H1 (cell line): ENCODE results near the gene ATAD3B. TPM values are rescaled to one million over a fixed set of nuclear protein-coding genes. Genes with fewer than 3 reads are reported as not detected.

ENCODE experiments used
- CTCF ChIA-PET: fragments of 300-600 bp; sonication (Branson Sonifier 250); formaldehyde crosslinking; loops from one replicate; lab custom pipeline; 2021; ENCODE audit not compliant: partially characterized antibody; lab: Charles Lee
- POLR2A ChIA-PET: fragments of 300-600 bp; sonication (Branson Sonifier 250); formaldehyde crosslinking; loops from one replicate; lab custom pipeline; 2021; ENCODE audit warnings: inconsistent platforms; ENCODE audit not compliant: partially characterized antibody; lab: Charles Lee
- DNase-seq, 2 experiments: peaks; one replicate each; pipeline versions ENCODE4 v3.0.0 to v3.0.0-alpha.2; 2010 to 2022; ENCODE audit warnings: low spot score in 2 of 2, low read depth in 1 of 2, mixed read lengths in 1 of 2
- FAIRE-seq: peaks from 2 replicates; lab custom pipeline; 2011; peaks lifted over from hg19 to GRCh38; lab: Jason Lieb, UNC
- H2AFZ ChIP-seq: 2 replicates; pipeline ENCODE4 v1.8.1; 2012; ENCODE audit warnings: low read length, inconsistent platforms
- H2AK5ac ChIP-seq: 2 replicates; pipeline ENCODE4 v1.6.1; 2013; ENCODE audit warnings: low read depth, low read length
- H2BK120ac ChIP-seq: replicated peaks from 2 replicates; pipeline ENCODE3; 2013; ENCODE audit warnings: low read depth, low read length, inconsistent platforms
- H2BK12ac ChIP-seq: 2 replicates; pipeline ENCODE4 v1.6.1; 2013; ENCODE audit warnings: low read depth, low read length
- H2BK15ac ChIP-seq: 2 replicates; pipeline ENCODE4 v1.6.1; 2013; ENCODE audit warnings: low read length
- H2BK20ac ChIP-seq: 2 replicates; pipeline ENCODE4 v1.6.1; 2013; ENCODE audit warnings: low read length
- H2BK5ac ChIP-seq: 2 replicates; pipeline ENCODE4 v1.6.1; 2013; ENCODE audit warnings: low read depth, low read length
- H3K14ac ChIP-seq: 2 replicates; pipeline ENCODE4 v1.6.1; 2013; ENCODE audit warnings: inconsistent platforms; ENCODE audit not compliant: insufficient read length
- H3K18ac ChIP-seq: 2 replicates; pipeline ENCODE4 v1.6.1; 2013; ENCODE audit warnings: low read length; ENCODE audit errors: extremely low read depth
- H3K23ac ChIP-seq: 2 replicates; pipeline ENCODE4 v1.6.1; 2013; ENCODE audit warnings: inconsistent platforms; ENCODE audit not compliant: insufficient read length
- H3K23me2 ChIP-seq: 2 replicates; pipeline ENCODE4 v1.6.1; 2013; ENCODE audit warnings: low read depth, low read length
- H3K27ac ChIP-seq: 2 replicates; pipeline ENCODE4 v1.6.1; 2011; ENCODE audit warnings: low read depth, low read length, inconsistent platforms
- H3K27me3 ChIP-seq, 4 experiments: replicated peaks in 1 of 4; 1 replicate in 1 of 4; 2 replicates in 3 of 4; pipeline versions ENCODE4 v1.6.1 to v1.8.1; 2011 to 2013; ENCODE audit warnings: low read length in 3 of 4, mild to moderate bottlenecking in 3 of 4, inconsistent platforms in 2 of 4, mixed read lengths in 2 of 4, moderate library complexity in 1 of 4; ENCODE audit not compliant: control insufficient read depth in 3 of 4, insufficient read depth in 3 of 4; ENCODE audit errors: extremely low read depth in 1 of 4
- H3K36me3 ChIP-seq, 4 experiments: 2 replicates each; pipeline versions ENCODE4 v1.6.1 to v1.8.1; 2011 to 2013; ENCODE audit warnings: mild to moderate bottlenecking in 4 of 4, low read length in 3 of 4, moderate library complexity in 2 of 4, control low read depth in 1 of 4, inconsistent platforms in 1 of 4; ENCODE audit not compliant: insufficient read depth in 4 of 4, control insufficient read depth in 2 of 4
- H3K4ac ChIP-seq: replicated peaks from 2 replicates; pipeline ENCODE3; 2013; ENCODE audit warnings: low read length, low read depth, mixed read lengths, inconsistent platforms; ENCODE audit not compliant: insufficient read length
- H3K4me1 ChIP-seq, 4 experiments: replicated peaks in 1 of 4; 1 replicate in 1 of 4; 2 replicates in 3 of 4; pipeline versions ENCODE4 v1.6.1 to v1.8.1; 2011 to 2013; ENCODE audit warnings: low read length in 3 of 4, inconsistent platforms in 2 of 4, mixed read lengths in 1 of 4; ENCODE audit not compliant: insufficient read depth in 4 of 4, control insufficient read depth in 3 of 4
- H3K4me2 ChIP-seq, 2 experiments: 2 replicates each; pipeline versions ENCODE4 v1.6.1 to v1.8.1; 2011 to 2013; ENCODE audit warnings: low read depth in 2 of 2, low read length in 2 of 2, control low read depth in 1 of 2, inconsistent platforms in 1 of 2, mild to moderate bottlenecking in 1 of 2; ENCODE audit not compliant: insufficient read depth in 1 of 2
- H3K4me3 ChIP-seq, 4 experiments: fragments of 200-600, 300-600 bp in 1 of 4; sonication (generic), shearing (Covaris generic), sonication (Bioruptor Twin) in 1 of 4; 2 replicates each; pipeline versions ENCODE4 v1.5.1 to v1.8.1; 2011 to 2016; ENCODE audit warnings: low read length in 4 of 4, low read depth in 3 of 4, control low read depth in 2 of 4, inconsistent platforms in 2 of 4, mild to moderate bottlenecking in 2 of 4, mixed read lengths in 1 of 4, moderate library complexity in 1 of 4; ENCODE audit not compliant: insufficient read depth in 2 of 4; ENCODE audit errors: extremely low read depth in 1 of 4
- H3K56ac ChIP-seq: replicated peaks from 2 replicates; pipeline ENCODE3; 2013; ENCODE audit warnings: low read depth, mild to moderate bottlenecking, mixed read lengths, low read length, inconsistent platforms; ENCODE audit not compliant: insufficient read length
- H3K79me1 ChIP-seq: 2 replicates; pipeline ENCODE4 v1.6.1; 2013; ENCODE audit warnings: low read depth, low read length, control low read depth
- H3K79me2 ChIP-seq, 2 experiments: 2 replicates each; pipeline versions ENCODE4 v1.6.1 to v1.8.1; 2012 to 2013; ENCODE audit warnings: low read length in 2 of 2, mild to moderate bottlenecking in 2 of 2, inconsistent platforms in 1 of 2; ENCODE audit not compliant: insufficient read depth in 2 of 2, control insufficient read depth in 1 of 2
- H3K9ac ChIP-seq, 4 experiments: replicated peaks in 1 of 4; 1 replicate in 1 of 4; 2 replicates in 3 of 4; pipeline versions ENCODE4 v1.6.1 to v1.8.1; 2011 to 2013; ENCODE audit warnings: low read depth in 3 of 4, low read length in 3 of 4, control low read depth in 2 of 4, mild to moderate bottlenecking in 2 of 4, moderate library complexity in 2 of 4, inconsistent platforms in 1 of 4; ENCODE audit errors: extremely low read depth in 1 of 4
- H3K9me3 ChIP-seq, 2 experiments: 2 replicates each; pipeline versions ENCODE4 v1.6.1 to v1.8.1; 2012 to 2013; ENCODE audit warnings: mild to moderate bottlenecking in 2 of 2, moderate library complexity in 2 of 2, control low read depth in 1 of 2, inconsistent platforms in 1 of 2, low read depth in 1 of 2, low read length in 1 of 2, mixed read lengths in 1 of 2; ENCODE audit not compliant: insufficient read depth in 2 of 2
- H4K20me1 ChIP-seq, 2 experiments: replicated peaks in 1 of 2; 2 replicates each; pipeline versions ENCODE3 to v1.8.1; 2011 to 2013; ENCODE audit warnings: inconsistent platforms in 2 of 2, low read length in 2 of 2, mild to moderate bottlenecking in 1 of 2; ENCODE audit not compliant: insufficient read depth in 2 of 2, control insufficient read depth in 1 of 2
- H4K5ac ChIP-seq: 2 replicates; pipeline ENCODE4 v1.6.1; 2013; ENCODE audit warnings: low read length, low read depth, mixed read lengths, inconsistent platforms; ENCODE audit not compliant: insufficient read length
- H4K8ac ChIP-seq: 2 replicates; pipeline ENCODE4 v1.8.0; 2013; ENCODE audit warnings: mild to moderate bottlenecking, moderate library complexity, low read length, inconsistent platforms; ENCODE audit not compliant: insufficient read depth; ENCODE audit errors: extremely low read depth
- H4K91ac ChIP-seq: replicated peaks from 2 replicates; pipeline ENCODE3; 2013; ENCODE audit warnings: low read length, mixed read lengths, inconsistent platforms; ENCODE audit not compliant: insufficient read length
- CHD1 ChIP-seq: IDR thresholded peaks from 2 replicates; pipeline ENCODE4 v1.6.1; 2012; ENCODE audit warnings: low read depth, low read length, improper control_type of control experiment
- CREB1 ChIP-seq: IDR thresholded peaks from 2 replicates; pipeline ENCODE4 v1.6.1; 2012; ENCODE audit warnings: inconsistent platforms
- CTBP2 ChIP-seq: IDR thresholded peaks from 2 replicates; pipeline ENCODE4 v1.7.0; 2011; ENCODE audit warnings: borderline replicate concordance, mild to moderate bottlenecking, moderate library complexity, mixed read lengths, low read length; ENCODE audit not compliant: insufficient read depth, insufficient read length
- GTF2F1 ChIP-seq: IDR thresholded peaks from 2 replicates; pipeline ENCODE4 v1.6.1; 2012; ENCODE audit warnings: low read depth, low read length, improper control_type of control experiment, borderline replicate concordance
- JUND ChIP-seq: IDR thresholded peaks from 2 replicates; pipeline ENCODE4 v1.6.1; 2011; ENCODE audit warnings: mild to moderate bottlenecking, improper control_type of control experiment, low read length
- NANOG ChIP-seq: IDR thresholded peaks from 2 replicates; pipeline ENCODE4 v1.6.1; 2011; ENCODE audit warnings: low read length, low read depth, mild to moderate bottlenecking, inconsistent platforms; ENCODE audit not compliant: insufficient read depth, poor library complexity, severe bottlenecking
- POLR2AphosphoS5 ChIP-seq: IDR thresholded peaks from 2 replicates; pipeline ENCODE4 v1.6.1; 2011; ENCODE audit warnings: low read depth, low read length
- RNF2 ChIP-seq: fragments of 200-900, 300-1000 bp; sonication (generic); IDR thresholded peaks from 2 replicates; pipeline ENCODE4 v1.7.1; 2016; ENCODE audit warnings: borderline replicate concordance, low read depth, mild to moderate bottlenecking, antibody characterized with exemption, low read length; ENCODE audit not compliant: poor library complexity, severe bottlenecking; ENCODE audit errors: missing control alignments
- RXRA ChIP-seq: IDR thresholded peaks from 2 replicates; pipeline ENCODE4 v1.6.1; 2011; ENCODE audit warnings: low read depth, mild to moderate bottlenecking, low read length, moderate library complexity; ENCODE audit not compliant: insufficient read depth
- TAF1 ChIP-seq: IDR thresholded peaks from 2 replicates; pipeline ENCODE4 v1.6.1; 2011; ENCODE audit warnings: mild to moderate bottlenecking, low read depth, low read length
- WGBS, 2 experiments: shearing (Covaris generic) in 1 of 2; methylation state at CpG; one replicate each; pipeline versions ENCODE4 v1.1.6 to v1.1.7; 2013 to 2015; ENCODE audit warnings: low lambda C conversion rate in 2 of 2, mixed read lengths in 2 of 2, inconsistent platforms in 1 of 2, low coverage in 1 of 2, missing lambda C conversion rate in 1 of 2; ENCODE audit not compliant: insufficient replicate concordance in 2 of 2, insufficient coverage in 1 of 2, insufficient read length in 1 of 2; ENCODE audit errors: extremely low coverage in 1 of 2, missing lambda C conversion rate in 1 of 2; 5-methylcytosine and 5-hydroxymethylcytosine counted together
- polyA plus RNA-seq, 7 experiments: library from polyadenylated mRNA; depleted of rRNA in 3 of 7; stranded (reverse) in 5 of 7; unstranded in 2 of 7; fragments of >200 nt in 5 of 7; fragments of 200-250 nt in 2 of 7; gene quantifications; 1 replicate in 5 of 7; 2 replicates in 1 of 7; 4 replicates in 1 of 7; pipeline versions ENCODE4 v1.2.1 to v1.2.3, GENCODE V29; 2011 to 2013; ENCODE audit warnings: missing spikeins in 2 of 7, mixed read lengths in 2 of 7
- total RNA-seq: library from RNA; stranded (reverse); fragmentation: NEBNext Ultra II Directional; extraction: Animal tissue kit (Norgen Biotek cat#: 25700); gene quantifications from 2 replicates; pipeline ENCODE4 v1.2.1, GENCODE V29; 2021
- TF ChIP-seq, protein P1 (sequence below): IDR thresholded peaks from 2 replicates; pipeline ENCODE4 v1.6.1; 2011; ENCODE audit warnings: low read length, improper control_type of control experiment

Gene ATAD3B
- total and polyA plus RNA-seq, 2 of the 8 experiments (the other 6 are each of a cell fraction or from before 2014, with no cell fraction given): 31.3 to 63.0 TPM

DNA sequence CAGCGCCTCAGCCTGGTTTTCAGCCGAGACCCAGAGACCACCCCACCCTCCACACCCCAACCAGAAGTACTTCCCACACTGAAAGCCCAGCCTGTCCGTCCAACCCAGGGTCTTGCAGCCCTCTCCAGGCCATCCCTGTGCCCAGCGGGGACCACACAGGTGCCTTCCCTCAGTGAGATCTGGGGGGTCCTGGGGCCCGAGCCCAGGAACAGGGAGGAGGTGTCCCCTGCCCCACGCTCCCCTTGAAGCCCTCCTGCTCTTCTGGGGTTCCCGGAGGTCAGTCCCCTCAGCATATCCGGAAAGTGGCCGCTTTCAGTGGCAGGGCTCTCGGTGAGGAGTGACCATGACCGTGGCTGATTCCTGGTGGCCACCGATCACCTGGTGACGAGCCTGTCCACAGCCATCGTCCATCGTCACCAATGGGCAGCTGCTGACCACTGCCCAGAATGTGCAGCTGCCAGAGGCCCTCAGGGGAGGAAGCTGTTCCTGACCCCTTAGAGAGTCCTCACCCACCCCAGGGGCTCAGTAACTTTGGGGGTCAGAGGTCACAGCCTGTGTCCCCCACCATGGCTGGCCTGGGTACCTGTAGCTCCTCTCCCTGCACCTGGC, 65.5 kb downstream of the ATAD3B start:
- no peak overlapping the region for H3K14ac ChIP-seq
- no peaks in the 10 kb centered on the region for H3K27me3 ChIP-seq
- peak overlapping the region; percentile 58 for H2BK5ac ChIP-seq
- no peak overlapping the region for H2BK120ac ChIP-seq
- H4K91ac ChIP-seq: no peak overlapping the region
- H3K4ac ChIP-seq: no peak overlapping the region
- no peak overlapping the region for H3K23ac ChIP-seq
- WGBS, 2 experiments: 87% methylated on average over 15 of the region's 15 CpGs; no CpG with 5 or more reads in 1 of the 2 experiments
- no peak overlapping the region for H2BK12ac ChIP-seq
- no peak overlapping the region for H4K8ac ChIP-seq
- no peak overlapping the region for H3K4me3 ChIP-seq
- H3K79me2 ChIP-seq: peaks cover 0 to 5% of the 10 kb centered on the region in 2 experiments; a peak in 1 of 4 replicates
- H3K27ac ChIP-seq: no peak overlapping the region; the same call in 1 of the 2 replicates
- H3K9ac ChIP-seq: no peak overlapping the region
- H2AK5ac ChIP-seq: no peak overlapping the region
- DNase-seq (no peak), FAIRE-seq (no peak)
- H3K23me2 ChIP-seq: peaks cover 10% of the 10 kb centered on the region; the same call in 1 of the 2 replicates
- POLR2A ChIA-PET: interaction anchor here (1.1 to 2.0 kb wide), 8 partner anchors 11 to 91 kb away, joined by 4 to 8 read pairs (median 5); no protein-coding TSS in a partner anchor
- no peak overlapping the region for H2BK20ac ChIP-seq
- no peak overlapping the region for H2AFZ ChIP-seq
- no peaks in the 10 kb centered on the region for H3K9me3 ChIP-seq
- no peak overlapping the region for H3K18ac ChIP-seq
- no peak overlapping the region for H3K56ac ChIP-seq
- H4K20me1 ChIP-seq: peaks cover 5 to 17% of the 10 kb centered on the region in 2 experiments
- H3K36me3 ChIP-seq: peaks cover 2 to 14% (median 5%) of the 10 kb centered on the region in 4 experiments; a peak in 4 of 8 replicates
- H3K4me2 ChIP-seq: no peak overlapping the region; a peak in 1 of 4 replicates
- peaks cover 7% of the 10 kb centered on the region for H3K79me1 ChIP-seq
- CTCF ChIA-PET: interaction anchor here (0.7 to 1.0 kb wide), 4 partner anchors 32 to 165 kb away, joined by 3 to 4 read pairs (median 3); no protein-coding TSS in a partner anchor
- H2BK15ac ChIP-seq: no peak overlapping the region
- H3K4me1 ChIP-seq: peaks cover 0 to 9% (median 3%) of the 10 kb centered on the region in 4 experiments; a peak in 3 of 7 replicates
- no peak overlapping the region for H4K5ac ChIP-seq
- TF ChIP-seq, protein P1, sequence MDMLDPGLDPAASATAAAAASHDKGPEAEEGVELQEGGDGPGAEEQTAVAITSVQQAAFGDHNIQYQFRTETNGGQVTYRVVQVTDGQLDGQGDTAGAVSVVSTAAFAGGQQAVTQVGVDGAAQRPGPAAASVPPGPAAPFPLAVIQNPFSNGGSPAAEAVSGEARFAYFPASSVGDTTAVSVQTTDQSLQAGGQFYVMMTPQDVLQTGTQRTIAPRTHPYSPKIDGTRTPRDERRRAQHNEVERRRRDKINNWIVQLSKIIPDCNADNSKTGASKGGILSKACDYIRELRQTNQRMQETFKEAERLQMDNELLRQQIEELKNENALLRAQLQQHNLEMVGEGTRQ: no peak
- TF ChIP-seq TAF1: no peak
- no peak for TF ChIP-seq CREB1
- TF ChIP-seq POLR2AphosphoS5: no peak
- TF ChIP-seq CHD1: no peak
- TF ChIP-seq NANOG: no peak
- no peak for TF ChIP-seq JUND
- TF ChIP-seq RNF2: no peak
- no peak for TF ChIP-seq RXRA
- no peak for TF ChIP-seq GTF2F1
- no peak for TF ChIP-seq CTBP2
